Testis (tissue), 2 donors: ENCODE data around the gene CELF2.

Source experiments
- CTCF ChIP-seq, 3 experiments: fragments of 450-650 bp in 2 of 3; fragments of 200-600 bp in 1 of 3; sonication (generic) in 1 of 3; IDR thresholded peaks; one replicate each; pipeline ENCODE4 v1.5.1; 2016 to 2019; ENCODE audit warnings: antibody characterized with exemption in 3 of 3, mild to moderate bottlenecking in 2 of 3, moderate library complexity in 1 of 3
- POLR2A ChIP-seq: fragments of 450-650 bp; IDR thresholded peaks from one replicate; pipeline ENCODE4 v1.6.1; 2017; ENCODE audit warnings: antibody characterized with exemption, mild to moderate bottlenecking, moderate library complexity

GRCh38 chr10:11002916-11003315 lies 14.8 kb upstream of the CELF2 start:
- TF ChIP-seq CTCF (IDR thresholded peaks at IDR 0.05) = no peak
- no peak for TF ChIP-seq POLR2A
